Activated CD8-positive, alpha-beta memory T cell treated with anti-CD3 and anti-CD28 coated beads for 4 hours (primary cell): ENCODE data around the gene CNTNAP2.
"Not testable (repeated sequence)": the region's sequence is repeated elsewhere in the genome, so short reads cannot be mapped to it uniquely, and the experiment has no call there.

Source experiments
- DNase-seq, 2 donors: peaks; one replicate each; pipeline ENCODE4 v3.0.0-alpha.2; 2020; ENCODE audit warnings: low read depth in 2 of 2

CNTNAP2 gene

DNA sequence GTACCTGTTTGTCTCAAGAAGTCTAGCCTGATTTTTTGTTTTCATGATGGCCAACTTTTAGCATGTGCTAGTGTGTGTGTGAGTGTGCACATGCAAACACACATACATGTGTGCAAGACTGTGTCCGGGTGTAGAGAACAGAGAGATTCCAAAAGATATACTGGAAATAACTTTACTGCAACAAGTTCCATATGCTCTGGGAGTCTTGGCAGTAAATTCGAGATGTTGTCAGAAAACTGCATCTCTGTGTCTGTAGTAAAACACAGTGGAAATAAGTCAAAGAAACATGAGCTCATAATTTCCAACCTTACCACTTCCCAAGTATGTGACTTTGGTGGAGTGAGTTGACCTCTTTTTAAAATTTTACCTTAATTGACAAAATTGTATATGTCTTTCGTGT is 1523.2 kb downstream of the CNTNAP2 start:
- DNase-seq: no peak

DNA sequence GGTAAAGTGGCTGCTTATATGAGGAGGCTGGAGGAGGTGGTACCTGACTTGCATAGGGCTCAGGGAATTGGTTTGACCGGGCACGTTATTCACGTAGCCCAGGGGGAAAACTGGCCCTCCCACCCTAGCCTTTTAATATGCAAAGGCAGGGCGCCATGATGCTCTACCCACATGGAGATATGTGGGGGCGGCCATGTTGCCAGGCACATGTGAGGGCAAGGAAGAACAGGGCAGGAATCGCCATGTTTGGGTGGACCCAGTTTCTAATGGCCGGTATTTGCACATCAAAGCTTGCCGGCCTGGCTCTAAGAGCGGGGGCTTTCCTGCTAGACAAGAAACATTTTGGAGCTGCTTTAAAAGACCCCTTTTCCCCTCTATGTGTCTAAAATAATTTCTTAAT is 1524.2 kb downstream of the CNTNAP2 start:
- no peak for DNase-seq

- DNase-seq: no peak
Measured at GRCh38 chr7:147646568-147646967, 1530.0 kb downstream of the CNTNAP2 start.

- DNase-seq: no peak
Measured at GRCh38 chr7:147650991-147651390, 1534.4 kb downstream of the CNTNAP2 start.

DNA sequence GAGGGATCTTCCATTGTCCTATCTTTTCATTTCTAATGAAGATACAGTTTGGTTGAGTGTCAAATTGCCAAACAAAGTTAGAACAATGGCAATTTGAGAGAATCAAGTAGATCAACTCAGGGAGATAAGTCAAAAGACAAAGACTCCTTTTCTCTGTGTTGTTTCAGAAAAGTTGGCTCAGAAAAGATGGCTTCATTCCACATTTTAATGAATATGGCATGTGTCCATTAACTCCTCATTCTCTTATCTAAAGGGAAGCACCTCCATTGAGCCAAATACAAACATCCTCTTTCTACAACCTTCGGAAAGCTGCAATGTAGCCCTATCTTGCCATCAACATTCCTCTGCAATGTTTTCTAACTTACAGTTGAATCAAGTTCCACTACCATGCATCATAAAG is 1535.0 kb downstream of the CNTNAP2 start:
- DNase-seq: no peak

GRCh38 chr7:147653456-147653855 is 1536.9 kb downstream of the CNTNAP2 start:
- DNase-seq: no peak

- no peak for DNase-seq
Measured at GRCh38 chr7:147658392-147658967, 1541.9 kb downstream of the CNTNAP2 start.

DNA sequence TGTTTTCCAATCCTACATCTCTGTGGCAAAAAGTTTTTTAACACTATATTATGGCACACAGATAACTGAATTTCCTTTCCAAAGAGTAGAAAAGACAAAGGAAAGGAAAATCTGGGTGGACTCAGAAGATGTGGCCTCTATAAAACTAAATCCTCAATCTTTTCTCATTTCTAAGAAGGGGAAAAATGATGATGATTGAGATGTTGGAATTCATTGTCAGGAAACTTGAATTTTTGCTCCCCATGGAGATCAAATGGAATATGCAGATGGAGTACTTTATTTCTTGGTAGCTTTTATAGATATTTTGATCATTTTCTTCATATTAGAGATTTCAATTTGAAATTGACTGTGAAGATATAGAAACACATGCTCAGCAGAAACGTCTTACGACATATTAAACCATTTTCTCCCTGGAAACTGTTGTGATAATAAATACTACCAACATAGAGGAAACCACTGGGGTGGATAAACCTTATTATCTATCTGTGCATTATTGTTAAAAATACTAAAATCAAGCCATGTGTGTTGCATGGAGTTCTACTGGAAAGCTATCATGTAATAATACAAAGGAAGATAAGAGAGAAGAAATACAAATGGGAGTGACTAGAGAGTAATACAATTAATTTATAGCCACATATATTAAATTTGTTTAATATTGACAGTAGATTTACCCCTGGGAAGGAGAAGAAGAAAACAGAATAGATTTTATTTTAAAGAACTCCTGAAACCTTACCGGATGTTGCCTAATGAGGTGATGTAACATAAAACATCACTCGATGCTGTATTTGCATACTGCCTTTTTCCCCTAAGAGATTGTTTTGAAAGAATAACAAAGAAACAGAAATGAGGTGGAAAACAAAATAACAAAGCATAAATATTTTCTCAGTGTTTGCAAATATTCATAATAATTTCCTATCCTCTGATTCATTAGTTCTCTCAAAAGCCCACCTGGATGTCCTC is 1542.7 kb downstream of the CNTNAP2 start:
- DNase-seq: no peak

DNA sequence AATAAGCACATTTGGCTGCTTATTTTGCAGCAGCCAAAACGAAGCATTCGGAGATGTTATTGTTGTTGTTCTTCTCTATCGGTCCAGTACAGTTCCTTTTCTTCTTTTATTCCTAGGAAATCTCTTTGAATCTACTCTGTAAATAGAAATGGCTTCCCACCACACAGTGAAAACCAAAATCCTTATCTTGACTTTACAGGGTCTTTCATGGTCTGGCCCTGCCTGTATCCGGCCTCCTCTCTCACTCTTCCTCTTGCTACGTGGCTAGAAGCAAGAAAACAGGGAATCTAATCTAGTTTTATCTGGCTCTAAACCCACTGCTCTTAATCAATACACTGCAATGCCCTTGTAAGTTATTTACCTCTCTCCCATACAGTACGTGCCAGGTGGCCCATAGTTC is 1547.9 kb downstream of the CNTNAP2 start:
- DNase-seq: no peak

GRCh38 chr7:147670759-147671158 is 1554.2 kb downstream of the CNTNAP2 start:
- DNase-seq: no peak

DNA sequence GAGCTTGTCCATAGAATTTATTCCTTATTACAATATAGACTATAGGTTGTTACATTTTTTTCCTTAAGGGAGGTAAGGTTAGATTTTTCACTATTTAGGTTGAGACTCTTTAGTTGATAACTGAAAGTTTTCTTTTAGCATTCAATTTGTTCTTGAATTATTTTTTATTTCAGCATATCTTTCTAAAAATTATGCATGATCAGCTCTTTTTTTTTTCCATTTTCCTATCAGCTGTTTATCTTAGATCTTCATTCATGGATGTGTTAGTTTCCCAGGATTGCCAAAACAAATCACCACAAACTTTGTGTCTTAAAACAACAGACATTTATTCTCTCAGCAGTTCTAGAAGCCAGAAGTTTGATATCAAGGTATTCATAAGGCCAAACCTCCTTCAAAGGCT is 1558.1 kb downstream of the CNTNAP2 start:
- DNase-seq: no peak

DNA sequence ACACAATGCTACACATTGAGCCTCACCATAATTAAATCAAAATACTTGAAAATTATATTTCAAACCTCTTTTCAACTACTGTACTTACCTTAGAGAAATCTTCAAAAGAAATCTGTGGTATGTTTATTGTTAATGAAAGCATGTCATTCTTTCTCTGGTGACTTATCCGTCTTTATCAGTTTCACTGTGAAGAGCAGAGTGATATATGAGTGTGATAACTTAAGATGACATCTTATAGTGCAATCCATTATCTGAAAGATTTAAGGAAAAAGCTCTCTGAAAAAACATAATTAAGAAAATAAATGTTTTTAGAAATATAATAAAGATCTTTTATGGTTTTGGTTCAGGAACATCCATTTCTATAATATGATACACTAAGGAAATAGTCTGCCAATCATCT is 1562.3 kb downstream of the CNTNAP2 start:
- DNase-seq: no peak

- no peak for DNase-seq
Measured at GRCh38 chr7:147681530-147681929, 1564.9 kb downstream of the CNTNAP2 start.

DNA sequence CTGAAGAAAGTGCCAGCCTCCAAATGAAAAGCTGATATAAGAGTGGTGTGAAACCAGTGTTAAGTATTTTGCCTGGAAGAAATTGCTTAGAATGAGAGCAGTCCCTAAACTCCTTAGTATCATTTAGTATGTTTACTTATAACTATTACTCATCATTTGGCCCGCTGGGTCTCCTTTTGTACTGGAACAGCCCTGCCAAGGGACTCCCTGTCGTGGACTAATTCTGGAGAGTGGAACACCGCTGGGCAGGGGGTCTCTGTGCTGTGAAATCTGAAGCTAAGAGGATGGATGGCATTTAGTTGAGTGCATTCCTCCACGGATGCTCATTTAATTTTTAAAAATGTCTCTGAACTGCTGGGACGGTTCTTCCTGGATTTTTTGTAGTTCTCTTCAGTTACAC is 1584.1 kb downstream of the CNTNAP2 start:
- no peak for DNase-seq

- no peak for DNase-seq
Measured at GRCh38 chr7:147707926-147708325, 1591.3 kb downstream of the CNTNAP2 start.

DNA sequence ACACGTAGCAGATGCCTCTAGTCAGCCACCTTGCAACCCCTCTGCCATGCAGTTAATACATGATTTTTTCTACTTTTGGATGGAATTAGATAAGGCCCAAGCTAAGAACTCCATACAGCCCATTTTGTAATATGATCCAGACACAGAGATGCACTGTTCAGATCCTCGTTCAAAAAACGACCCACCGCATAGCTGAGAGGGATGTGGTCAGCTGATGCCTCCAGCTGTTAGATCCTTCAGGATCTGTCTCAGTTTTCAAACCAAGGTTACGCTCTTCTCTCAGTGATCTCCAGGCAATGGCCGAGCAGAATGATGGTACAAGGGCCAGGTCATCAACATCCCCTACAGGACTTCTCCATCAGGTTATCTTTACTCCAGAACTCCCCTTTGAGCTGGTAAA is 1592.3 kb downstream of the CNTNAP2 start:
- no peak for DNase-seq

DNA sequence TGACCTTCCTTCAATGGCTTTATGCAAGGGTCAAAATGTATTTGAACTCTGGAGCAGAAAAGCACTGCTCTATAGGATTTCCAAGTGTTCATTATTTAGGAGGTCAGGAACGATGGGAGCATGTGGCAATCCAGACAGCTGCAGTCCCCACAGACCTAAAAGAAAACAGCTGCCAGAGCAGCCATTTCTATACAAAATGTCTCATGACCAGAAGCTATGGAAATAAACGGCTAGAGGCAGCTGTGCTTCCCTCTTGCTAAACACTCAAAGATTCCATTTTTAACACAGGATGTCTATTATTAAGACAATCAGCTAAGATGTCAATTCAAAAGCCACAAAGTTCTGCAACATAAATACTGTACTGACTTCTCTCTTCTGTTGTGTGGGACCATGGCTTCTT is 1594.8 kb downstream of the CNTNAP2 start:
- no peak for DNase-seq

DNA sequence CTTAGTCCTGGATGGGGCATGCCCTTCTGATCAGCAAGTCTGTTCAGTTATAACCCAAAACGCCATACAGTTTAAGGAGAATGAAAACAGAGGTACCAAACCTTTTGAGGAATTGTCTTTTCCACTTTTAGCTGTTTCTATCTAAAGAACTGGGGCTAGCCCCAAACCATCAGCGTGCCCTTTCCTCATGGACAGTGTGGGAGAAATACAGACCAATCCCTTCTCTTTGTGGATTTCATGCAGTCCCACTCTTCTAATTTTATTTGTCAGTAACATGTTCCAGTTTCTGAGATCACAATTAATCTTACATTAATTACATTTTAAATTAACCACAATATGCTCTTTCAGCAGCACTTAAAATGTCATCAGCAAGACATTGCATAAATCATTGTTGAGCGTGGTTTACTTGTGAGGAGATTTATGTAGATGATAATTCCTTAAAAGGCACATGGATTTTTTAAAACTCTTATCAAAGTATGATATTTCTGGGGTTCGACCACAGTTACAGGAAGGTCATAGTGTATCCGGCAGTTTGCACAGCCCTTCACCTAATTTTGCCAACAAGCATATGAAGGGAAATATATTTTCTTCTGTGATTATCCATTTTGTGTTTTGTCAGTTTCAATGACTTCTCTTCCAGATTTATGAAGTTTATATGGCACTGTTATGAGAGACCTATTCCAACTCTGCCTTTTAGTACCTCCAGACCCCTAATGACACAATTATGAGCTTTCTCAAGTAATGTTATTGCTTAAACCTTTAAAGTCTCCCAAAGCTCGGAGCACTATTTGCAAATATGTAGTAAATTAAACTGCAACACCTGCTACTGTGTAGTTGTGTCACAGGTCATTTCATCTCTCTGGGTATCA is 1605.6 kb downstream of the CNTNAP2 start:
- no peak for DNase-seq

DNA sequence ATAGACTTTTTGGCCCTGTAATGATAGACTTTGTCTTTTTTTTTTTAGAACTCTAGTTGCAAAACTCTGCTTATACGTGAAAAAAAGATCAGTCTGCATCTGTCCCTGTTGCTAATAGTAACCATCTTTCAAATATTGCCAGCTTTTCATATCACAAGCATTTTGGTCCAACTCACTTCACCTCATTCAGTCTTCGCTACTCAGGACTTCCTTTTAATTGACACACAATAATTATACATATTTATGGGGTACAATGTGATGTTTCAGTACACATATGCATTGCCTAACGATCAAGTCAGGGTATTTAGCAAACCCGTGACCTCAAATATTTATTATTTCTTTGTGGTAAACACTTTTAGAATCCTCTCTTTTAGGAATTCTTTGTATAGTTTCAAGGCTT is 1606.9 kb downstream of the CNTNAP2 start:
- DNase-seq: no peak

DNA sequence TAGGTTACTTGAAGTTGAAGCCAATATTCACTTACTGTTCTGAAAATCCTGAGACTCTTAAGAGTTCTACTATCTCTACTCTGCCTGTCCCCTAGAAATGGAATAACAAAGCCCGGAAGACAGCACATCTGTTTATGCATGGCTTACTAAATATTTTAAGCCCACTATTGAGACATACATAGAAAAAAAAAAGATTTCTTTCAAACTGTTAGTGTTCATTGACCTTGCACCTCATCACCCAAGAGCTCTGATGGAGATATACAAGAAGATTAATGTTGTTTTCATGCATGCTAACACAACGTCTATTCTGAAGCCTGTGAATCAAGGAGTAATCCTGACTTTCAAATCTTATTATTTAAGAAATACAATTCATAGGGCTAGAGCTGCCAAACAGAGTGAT is 1614.7 kb downstream of the CNTNAP2 start:
- no peak for DNase-seq

DNA sequence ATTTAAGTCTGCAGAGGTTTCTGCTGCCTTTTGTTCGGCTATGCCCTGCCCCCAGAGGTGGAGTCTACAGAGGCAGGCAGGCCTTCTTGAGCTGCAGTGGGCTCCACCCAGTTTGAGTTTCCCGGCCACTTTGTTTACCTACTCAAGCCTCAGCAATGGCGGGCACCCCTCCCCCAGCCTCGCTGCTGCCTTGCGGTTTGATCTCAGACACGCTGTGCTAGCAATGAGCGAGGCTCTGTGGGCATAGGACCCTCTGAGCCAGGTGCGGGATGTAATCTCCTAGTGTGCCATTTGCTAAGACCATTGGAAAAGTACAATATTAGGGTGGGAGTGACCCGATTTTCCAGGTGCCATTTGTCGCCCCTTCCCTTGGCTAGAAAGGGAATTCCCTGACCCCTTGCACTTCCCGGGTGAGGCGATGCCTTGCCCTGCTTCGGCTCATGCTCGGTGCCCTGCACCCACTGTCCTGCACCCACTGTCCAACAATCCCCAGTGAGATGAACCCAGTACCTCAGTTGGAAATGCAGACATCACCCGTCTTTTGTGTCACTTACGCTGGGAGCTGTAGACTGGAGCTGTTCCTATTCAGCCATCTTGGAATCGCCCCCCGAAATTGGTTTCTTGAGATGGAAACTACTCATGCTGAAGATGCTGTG is 1621.1 kb downstream of the CNTNAP2 start:
- not testable (repeated sequence) for DNase-seq

DNA sequence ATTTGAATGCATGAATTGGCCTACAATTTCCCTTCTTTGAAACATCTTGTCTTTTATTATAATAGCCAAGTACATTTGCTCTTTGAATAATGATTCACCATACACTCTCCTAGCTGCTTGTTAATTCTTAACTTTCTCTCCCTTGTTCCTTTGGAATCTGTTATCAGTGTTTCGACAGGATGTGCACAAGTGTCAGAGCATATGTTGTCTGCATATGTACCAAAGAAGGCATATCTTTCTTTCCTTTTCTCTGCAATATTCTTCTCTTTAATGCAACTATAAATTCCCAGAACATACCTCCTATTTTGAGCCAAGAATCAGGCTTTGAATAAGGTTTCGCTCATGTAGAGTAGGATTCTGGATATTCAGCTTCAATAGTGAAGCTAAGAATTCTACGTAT is 1625.7 kb downstream of the CNTNAP2 start:
- no peak for DNase-seq
